Measurements from ENCODE around the gene IL23R. TPM values are rescaled to one million over a fixed set of nuclear protein-coding genes. Genes with fewer than 3 reads are reported as not detected.

IL23R gene
- total RNA-seq, 4 donors from 2014 or later = not detected

DNA sequence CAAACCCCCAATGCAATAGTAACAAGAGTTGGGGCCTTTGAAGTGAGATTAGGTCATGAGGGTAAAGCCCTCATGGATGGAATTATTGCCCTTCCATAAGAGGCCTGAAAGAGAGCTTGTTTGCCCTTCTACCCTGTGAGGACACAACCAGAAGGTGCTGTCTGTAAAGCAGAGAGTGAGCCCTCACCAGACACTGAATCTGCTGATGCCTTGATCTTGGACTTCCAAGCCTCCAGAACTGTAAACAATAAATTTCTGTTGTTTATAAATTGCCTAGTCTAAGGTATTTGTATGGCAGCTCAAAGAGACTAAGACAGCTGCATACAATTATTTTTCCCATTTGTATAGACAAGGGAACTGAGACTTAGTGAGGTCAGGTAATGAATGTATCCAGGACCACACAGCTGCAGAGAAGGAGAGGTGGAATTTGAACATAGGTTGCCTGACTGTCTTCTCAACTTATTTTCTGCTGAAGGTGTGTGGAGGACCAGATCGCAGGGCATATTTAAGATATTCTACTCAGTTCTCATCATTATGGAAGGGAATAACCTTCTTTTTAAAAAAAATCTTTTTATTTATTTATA, 18.7 kb downstream of the IL23R start:
- no peaks in the 10 kb centered on the region for H3K9me3 ChIP-seq
- in situ Hi-C loops (cut with MboI; ENCODE audit: low sequenced_read_pairs in 4 of 4) (no loop called here), intact Hi-C loops (cut with DNase I; ENCODE audit: low total_unique reads) (no loop called here)
- no peaks in the 10 kb centered on the region for H3K36me3 ChIP-seq
- TF ChIP-seq, protein P1, sequence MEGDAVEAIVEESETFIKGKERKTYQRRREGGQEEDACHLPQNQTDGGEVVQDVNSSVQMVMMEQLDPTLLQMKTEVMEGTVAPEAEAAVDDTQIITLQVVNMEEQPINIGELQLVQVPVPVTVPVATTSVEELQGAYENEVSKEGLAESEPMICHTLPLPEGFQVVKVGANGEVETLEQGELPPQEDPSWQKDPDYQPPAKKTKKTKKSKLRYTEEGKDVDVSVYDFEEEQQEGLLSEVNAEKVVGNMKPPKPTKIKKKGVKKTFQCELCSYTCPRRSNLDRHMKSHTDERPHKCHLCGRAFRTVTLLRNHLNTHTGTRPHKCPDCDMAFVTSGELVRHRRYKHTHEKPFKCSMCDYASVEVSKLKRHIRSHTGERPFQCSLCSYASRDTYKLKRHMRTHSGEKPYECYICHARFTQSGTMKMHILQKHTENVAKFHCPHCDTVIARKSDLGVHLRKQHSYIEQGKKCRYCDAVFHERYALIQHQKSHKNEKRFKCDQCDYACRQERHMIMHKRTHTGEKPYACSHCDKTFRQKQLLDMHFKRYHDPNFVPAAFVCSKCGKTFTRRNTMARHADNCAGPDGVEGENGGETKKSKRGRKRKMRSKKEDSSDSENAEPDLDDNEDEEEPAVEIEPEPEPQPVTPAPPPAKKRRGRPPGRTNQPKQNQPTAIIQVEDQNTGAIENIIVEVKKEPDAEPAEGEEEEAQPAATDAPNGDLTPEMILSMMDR (IDR thresholded peaks at IDR 0.05 in 4 of 5, conservative IDR thresholded peaks at IDR 0.05 in 1 of 5) = no peak
- no peak for TF ChIP-seq POLR2A (IDR thresholded peaks at IDR 0.05)
- no peak overlapping the region for H3K27ac ChIP-seq
- no peaks in the 10 kb centered on the region for H3K27me3 ChIP-seq
- no peak overlapping the region for H3K4me3 ChIP-seq
- H3K4me1 ChIP-seq = no peaks in the 10 kb centered on the region
- DNase-seq (no peak), ATAC-seq (no peak)

DNA sequence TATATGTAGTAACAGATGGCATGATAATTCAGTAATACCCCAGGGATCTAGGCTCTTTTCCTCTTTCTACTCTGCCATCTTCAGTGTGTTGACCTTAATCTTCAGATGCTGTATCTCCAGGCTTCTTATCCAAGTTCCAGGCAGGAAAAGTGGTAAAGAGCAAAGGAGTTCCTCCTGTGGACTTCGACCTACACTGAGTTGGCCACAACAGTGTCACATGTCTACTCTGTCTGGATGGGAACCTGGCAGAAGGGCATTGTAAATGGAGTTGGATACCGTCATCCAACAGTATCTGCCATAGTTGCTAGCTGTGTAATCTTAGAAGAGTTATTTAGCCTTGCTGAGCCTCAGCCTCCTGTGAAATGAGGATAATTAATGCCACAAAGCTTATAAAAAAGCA, 21.9 kb downstream of the IL23R start:
- H3K4me3 ChIP-seq = no peak overlapping the region
- no peaks in the 10 kb centered on the region for H3K4me1 ChIP-seq
- H3K27me3 ChIP-seq = no peaks in the 10 kb centered on the region
- intact Hi-C loops (cut with DNase I; ENCODE audit: low total_unique reads) = no loop called here
- H3K36me3 ChIP-seq = no peaks in the 10 kb centered on the region
- no peaks in the 10 kb centered on the region for H3K9me3 ChIP-seq
- in situ Hi-C loops (cut with MboI; ENCODE audit: low sequenced_read_pairs in 4 of 4) = no loop called here
- H3K27ac ChIP-seq = no peak overlapping the region
- ATAC-seq (no peak), DNase-seq (no peak)
- TF ChIP-seq POLR2A (IDR thresholded peaks at IDR 0.05) = no peak
- TF ChIP-seq, protein P1 (IDR thresholded peaks at IDR 0.05 in 4 of 5, conservative IDR thresholded peaks at IDR 0.05 in 1 of 5) = no peak

- no peak for TF ChIP-seq POLR2A (IDR thresholded peaks at IDR 0.05)
- TF ChIP-seq, protein P1 (IDR thresholded peaks at IDR 0.05 in 4 of 5, conservative IDR thresholded peaks at IDR 0.05 in 1 of 5) = no peak
- intact Hi-C loops (cut with DNase I; ENCODE audit: low total_unique reads) (no loop called here), in situ Hi-C loops (cut with MboI; ENCODE audit: low sequenced_read_pairs in 4 of 4) (no loop called here)
- Histone ChIP-seq H3K36me3 (no peaks in the 10 kb centered on the region), H3K4me3 (no peak overlapping the region), H3K27me3 (no peaks in the 10 kb centered on the region), H3K9me3 (no peaks in the 10 kb centered on the region), H3K4me1 (no peaks in the 10 kb centered on the region), H3K27ac (no peak overlapping the region)
- DNase-seq = no peak
- no peak for ATAC-seq
These were observed 23.7 kb downstream of the IL23R start for GRCh38 chr1:67189953-67190352.

DNA sequence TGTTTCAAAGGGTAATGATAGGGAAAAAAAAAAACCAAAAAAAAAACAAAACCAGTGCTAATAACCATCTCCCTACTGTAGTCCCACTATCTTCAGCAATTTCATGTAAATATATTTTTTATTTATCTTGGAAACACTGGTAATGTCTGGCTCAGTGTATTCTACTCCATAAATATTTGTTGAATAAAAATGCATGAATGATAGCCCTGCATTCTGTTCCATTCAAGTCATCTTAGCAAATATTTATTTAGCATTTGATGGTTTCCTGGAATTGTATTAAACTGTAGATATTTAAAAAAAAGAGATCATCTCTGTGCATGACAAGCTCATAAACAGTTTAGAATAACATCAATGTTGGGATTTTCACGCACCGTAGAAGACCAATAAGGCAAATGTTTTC, 24.2 kb downstream of the IL23R start:
- Histone ChIP-seq H3K4me1 (no peaks in the 10 kb centered on the region), H3K9me3 (no peaks in the 10 kb centered on the region), H3K4me3 (no peak overlapping the region), H3K36me3 (no peaks in the 10 kb centered on the region), H3K27me3 (no peaks in the 10 kb centered on the region), H3K27ac (no peak overlapping the region)
- ATAC-seq (no peak), DNase-seq (no peak)
- no peak for TF ChIP-seq POLR2A (IDR thresholded peaks at IDR 0.05)
- TF ChIP-seq, protein P1 (IDR thresholded peaks at IDR 0.05 in 4 of 5, conservative IDR thresholded peaks at IDR 0.05 in 1 of 5) = no peak
- intact Hi-C loops (cut with DNase I; ENCODE audit: low total_unique reads) = no loop called here
- in situ Hi-C loops (cut with MboI; ENCODE audit: low sequenced_read_pairs in 4 of 4) = no loop called here

DNA sequence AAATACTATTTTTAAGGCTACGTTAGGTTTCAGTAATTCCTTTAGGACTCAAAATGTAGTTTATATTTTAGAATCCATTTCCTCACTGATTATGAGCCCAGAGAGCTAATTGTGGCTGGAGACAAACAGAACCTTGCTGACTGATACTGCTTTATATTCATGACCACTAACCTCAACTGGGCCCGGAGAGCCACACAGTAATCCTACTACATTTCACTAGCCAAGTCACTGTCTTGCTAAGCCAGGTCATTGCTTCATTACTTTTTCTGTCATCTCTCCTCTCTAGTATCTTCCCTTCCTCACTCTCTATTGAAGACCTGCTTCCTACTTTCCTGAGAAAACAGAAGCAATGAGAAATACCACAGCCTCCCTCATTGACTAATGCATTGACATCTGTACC, 24.7 kb downstream of the IL23R start:
- no peak for DNase-seq
- in situ Hi-C loops (cut with MboI; ENCODE audit: low sequenced_read_pairs in 4 of 4) (no loop called here), intact Hi-C loops (cut with DNase I; ENCODE audit: low total_unique reads) (no loop called here)
- no peaks in the 10 kb centered on the region for H3K27me3 ChIP-seq
- H3K4me3 ChIP-seq = no peak overlapping the region
- H3K9me3 ChIP-seq = no peaks in the 10 kb centered on the region
- no peaks in the 10 kb centered on the region for H3K36me3 ChIP-seq
- no peak for ATAC-seq
- no peaks in the 10 kb centered on the region for H3K4me1 ChIP-seq
- no peak for TF ChIP-seq POLR2A (IDR thresholded peaks at IDR 0.05)
- TF ChIP-seq, protein P1 (IDR thresholded peaks at IDR 0.05 in 4 of 5, conservative IDR thresholded peaks at IDR 0.05 in 1 of 5) = no peak
- H3K27ac ChIP-seq = no peak overlapping the region

Data from gastrocnemius medialis (tissue), 4 donors.